PC-9 (cell line): Measurements from ENCODE around the gene TMEM11.

Experiments used
- CTCF ChIP-seq: fragments of 200-600 bp; sonication (generic); conservative IDR thresholded peaks from 2 replicates; pipeline ENCODE4 v1.6.1; 2017; ENCODE audit warnings: mixed run types, antibody characterized with exemption, mild to moderate bottlenecking, moderate library complexity
- EZH2 ChIP-seq: fragments of 200-600 bp; sonication (generic); IDR thresholded peaks from 2 replicates; pipeline ENCODE4 v1.8.0; 2017; ENCODE audit warnings: antibody characterized with exemption, low read depth

- no peak for TF ChIP-seq CTCF
- no peak for TF ChIP-seq EZH2
These were observed 39.9 kb upstream of the TMEM11 start for GRCh38 chr17:21253646-21254441.
